Keratinocyte (primary cell): Measurements from ENCODE around the gene OSMR. TPM values are rescaled to one million over a fixed set of nuclear protein-coding genes. Genes with fewer than 3 reads are reported as not detected.

Experiments used
- DNase-seq: peaks from one replicate; pipeline ENCODE4 v3.0.0-alpha.2; 2011; ENCODE audit warnings: low read depth, missing footprints, low spot score
- FAIRE-seq: peaks from 2 replicates; lab custom pipeline; 2011; peaks lifted over from hg19 to GRCh38; lab: Jason Lieb, UNC
- H2AFZ ChIP-seq: 2 replicates; pipeline ENCODE4 v1.6.0; 2012; ENCODE audit warnings: low read length, control low read depth, inconsistent platforms; ENCODE audit not compliant: control insufficient read depth
- H3K27ac ChIP-seq: 2 replicates; pipeline ENCODE4 v1.5.1; 2011; ENCODE audit warnings: low read length; ENCODE audit not compliant: control insufficient read depth, insufficient read depth
- H3K27me3 ChIP-seq: 3 replicates; pipeline ENCODE4 v1.6.0; 2011; ENCODE audit warnings: low read length; ENCODE audit not compliant: control insufficient read depth, insufficient read depth; ENCODE audit errors: extremely low read depth
- H3K36me3 ChIP-seq, 2 experiments: 2 replicates in 1 of 2; 3 replicates in 1 of 2; pipeline ENCODE4 v1.5.1; 2011; ENCODE audit warnings: low read length in 2 of 2, mild to moderate bottlenecking in 1 of 2; ENCODE audit not compliant: control insufficient read depth in 2 of 2, insufficient read depth in 2 of 2; ENCODE audit errors: extremely low read depth in 1 of 2
- H3K4me1 ChIP-seq: 3 replicates; pipeline ENCODE4 v1.5.1; 2011; ENCODE audit warnings: low read length; ENCODE audit not compliant: control insufficient read depth, insufficient read depth; ENCODE audit errors: extremely low read depth
- H3K4me2 ChIP-seq: 3 replicates; pipeline ENCODE4 v1.6.0; 2011; ENCODE audit warnings: low read depth, low read length; ENCODE audit not compliant: control insufficient read depth, insufficient read depth; ENCODE audit errors: extremely low read depth
- H3K4me3 ChIP-seq, 3 experiments: fragments of 200-600 bp in 1 of 3; sonication (generic) in 1 of 3; 2 replicates in 2 of 3; 3 replicates in 1 of 3; pipeline ENCODE4 v1.5.1; 2011 to 2016; ENCODE audit warnings: low read length in 3 of 3, mild to moderate bottlenecking in 3 of 3, control low read depth in 2 of 3, inconsistent platforms in 1 of 3, low read depth in 1 of 3, mixed read lengths in 1 of 3, mixed run types in 1 of 3, moderate library complexity in 1 of 3; ENCODE audit not compliant: control insufficient read depth in 2 of 3, insufficient read depth in 2 of 3; ENCODE audit errors: extremely low read depth in 1 of 3
- H3K79me2 ChIP-seq: 2 replicates; pipeline ENCODE4 v1.6.0; 2012; ENCODE audit warnings: low read length; ENCODE audit not compliant: control insufficient read depth, insufficient read depth
- H3K9ac ChIP-seq: 3 replicates; pipeline ENCODE4 v1.6.0; 2011; ENCODE audit warnings: low read length; ENCODE audit not compliant: control insufficient read depth, insufficient read depth; ENCODE audit errors: extremely low read depth
- H3K9me1 ChIP-seq: 3 replicates; pipeline ENCODE4 v1.6.0; 2011; ENCODE audit warnings: low read length; ENCODE audit not compliant: control insufficient read depth, insufficient read depth; ENCODE audit errors: extremely low read depth
- H3K9me3 ChIP-seq: 2 replicates; pipeline ENCODE4 v1.5.1; 2012; ENCODE audit warnings: low read depth, low read length; ENCODE audit not compliant: control insufficient read depth
- H4K20me1 ChIP-seq: 3 replicates; pipeline ENCODE4 v1.6.0; 2011; ENCODE audit warnings: low read length; ENCODE audit not compliant: control insufficient read depth, insufficient read depth; ENCODE audit errors: extremely low read depth
- CTCF ChIP-seq, 3 experiments: IDR thresholded peaks in 1 of 3; conservative IDR thresholded peaks in 1 of 3; optimal IDR thresholded peaks in 1 of 3; 2 replicates in 2 of 3; 3 replicates in 1 of 3; pipeline versions ENCODE3 to v1.5.1; 2011; ENCODE audit warnings: low read length in 3 of 3, mild to moderate bottlenecking in 3 of 3, moderate library complexity in 2 of 3, control low read depth in 1 of 3, inconsistent platforms in 1 of 3; ENCODE audit not compliant: insufficient read depth in 2 of 3; ENCODE audit errors: extremely low read depth in 1 of 3
- EZH2 ChIP-seq: IDR thresholded peaks from one replicate; pipeline ENCODE4 v1.6.1; 2012; ENCODE audit warnings: inconsistent platforms, mild to moderate bottlenecking, low read length, moderate library complexity
- dilution Hi-C: fragments of 300-500 bp; cut with MboI; formaldehyde crosslinking; loops from one replicate; pipeline ENCODE4 v1.7.0; 2020; ENCODE audit warnings: low sequenced_read_pairs; ENCODE audit not compliant: extremely low pct_ligation_motif_present
- polyA plus RNA-seq, 5 experiments: library from polyadenylated mRNA; depleted of rRNA in 3 of 5; stranded (reverse) in 3 of 5; stranded (forward) in 1 of 5; unstranded in 1 of 5; fragments of >200 nt; gene quantifications; 1 replicate in 1 of 5; 2 replicates in 3 of 5; 3 replicates in 1 of 5; pipeline versions ENCODE4 v1.2.1 to v1.2.3, GENCODE V29; 2011 to 2012; ENCODE audit warnings: missing spikeins in 2 of 5, low read depth in 1 of 5, low replicate concordance in 1 of 5

The OSMR gene
- polyA plus RNA-seq, 1 donor (not counting 4 experiments of a cell fraction or from before 2014, with no cell fraction given): 43.8 TPM

- Histone ChIP-seq H3K27ac (peak overlapping the region; percentile 33), H4K20me1 (peaks cover 4% of the 10 kb centered on the region), H3K4me2 (peak overlapping the region; percentile 40), H3K4me3 (no peak overlapping the region), H3K27me3 (no peaks in the 10 kb centered on the region), H2AFZ (no peak overlapping the region), H3K9ac (no peak overlapping the region), H3K4me1 (peaks cover 29% of the 10 kb centered on the region), H3K36me3 (peaks cover 0 to 6% of the 10 kb centered on the region in 2 experiments), H3K9me3 (no peaks in the 10 kb centered on the region), H3K79me2 (peaks cover 24% of the 10 kb centered on the region), H3K9me1 (no peaks in the 10 kb centered on the region)
- dilution Hi-C loops: no loop called here
- TF ChIP-seq CTCF (optimal IDR thresholded peaks at IDR 0.05 in 1 of 3, IDR thresholded peaks at IDR 0.05 in 1 of 3, conservative IDR thresholded peaks at IDR 0.05 in 1 of 3; ENCODE audit: extremely low read depth in 1 of 3, insufficient read depth in 2 of 3, low read length in 3 of 3) (no peak), EZH2 (no peak)
- DNase-seq (no peak), FAIRE-seq (peak; percentile 60)
Measured at GRCh38 chr5:38835887-38836286, 9.9 kb upstream of the OSMR start.

DNA sequence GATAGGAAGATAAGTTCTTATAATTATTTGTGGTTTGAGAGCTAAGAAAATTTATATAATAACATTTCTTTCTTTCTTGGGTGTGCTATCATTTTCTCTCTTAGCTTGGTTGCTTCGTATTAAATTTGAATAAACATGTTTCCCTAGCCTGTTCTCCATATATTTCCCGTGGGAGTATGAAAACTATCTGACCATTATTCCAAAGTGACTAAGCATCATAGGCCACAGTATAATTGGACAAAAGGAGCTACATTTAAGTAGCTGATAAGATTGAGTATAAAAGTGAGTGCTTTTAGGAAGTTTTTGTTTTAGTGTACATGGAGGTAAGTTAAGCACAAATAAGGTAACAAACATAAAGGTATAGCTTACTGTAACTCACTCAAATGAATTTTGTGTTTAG lies 8.4 kb upstream of the OSMR start:
- DNase-seq (no peak), FAIRE-seq (no peak)
- Histone ChIP-seq H3K4me3 (no peak overlapping the region), H3K9me1 (no peaks in the 10 kb centered on the region), H3K79me2 (peaks cover 38% of the 10 kb centered on the region), H2AFZ (no peak overlapping the region), H3K9me3 (no peaks in the 10 kb centered on the region), H3K9ac (no peak overlapping the region), H3K4me2 (no peak overlapping the region), H3K4me1 (peaks cover 14% of the 10 kb centered on the region), H4K20me1 (peaks cover 2% of the 10 kb centered on the region), H3K27me3 (no peaks in the 10 kb centered on the region), H3K27ac (no peak overlapping the region), H3K36me3 (peaks cover 2 to 12% of the 10 kb centered on the region in 2 experiments)
- TF ChIP-seq CTCF (optimal IDR thresholded peaks at IDR 0.05 in 1 of 3, IDR thresholded peaks at IDR 0.05 in 1 of 3, conservative IDR thresholded peaks at IDR 0.05 in 1 of 3; ENCODE audit: extremely low read depth in 1 of 3, insufficient read depth in 2 of 3, low read length in 3 of 3) (no peak), EZH2 (no peak)
- dilution Hi-C loops: no loop called here
